ENCODE measurements around the gene PPIL1.
A peak's percentile ranks its signal among the peaks of the same experiment; 100 is the strongest.

PPIL1 gene

GRCh38 chr6:36888654-36889481 is 14.3 kb upstream of the PPIL1 start:
- DNase-seq (ENCODE audit: low spot score): no peak

- no peak for DNase-seq (ENCODE audit: low spot score)
Measured at GRCh38 chr6:36888115-36888643, 13.6 kb upstream of the PPIL1 start.

GRCh38 chr6:36886950-36887618 is 12.5 kb upstream of the PPIL1 start:
- DNase-seq (ENCODE audit: low spot score): no peak

DNA sequence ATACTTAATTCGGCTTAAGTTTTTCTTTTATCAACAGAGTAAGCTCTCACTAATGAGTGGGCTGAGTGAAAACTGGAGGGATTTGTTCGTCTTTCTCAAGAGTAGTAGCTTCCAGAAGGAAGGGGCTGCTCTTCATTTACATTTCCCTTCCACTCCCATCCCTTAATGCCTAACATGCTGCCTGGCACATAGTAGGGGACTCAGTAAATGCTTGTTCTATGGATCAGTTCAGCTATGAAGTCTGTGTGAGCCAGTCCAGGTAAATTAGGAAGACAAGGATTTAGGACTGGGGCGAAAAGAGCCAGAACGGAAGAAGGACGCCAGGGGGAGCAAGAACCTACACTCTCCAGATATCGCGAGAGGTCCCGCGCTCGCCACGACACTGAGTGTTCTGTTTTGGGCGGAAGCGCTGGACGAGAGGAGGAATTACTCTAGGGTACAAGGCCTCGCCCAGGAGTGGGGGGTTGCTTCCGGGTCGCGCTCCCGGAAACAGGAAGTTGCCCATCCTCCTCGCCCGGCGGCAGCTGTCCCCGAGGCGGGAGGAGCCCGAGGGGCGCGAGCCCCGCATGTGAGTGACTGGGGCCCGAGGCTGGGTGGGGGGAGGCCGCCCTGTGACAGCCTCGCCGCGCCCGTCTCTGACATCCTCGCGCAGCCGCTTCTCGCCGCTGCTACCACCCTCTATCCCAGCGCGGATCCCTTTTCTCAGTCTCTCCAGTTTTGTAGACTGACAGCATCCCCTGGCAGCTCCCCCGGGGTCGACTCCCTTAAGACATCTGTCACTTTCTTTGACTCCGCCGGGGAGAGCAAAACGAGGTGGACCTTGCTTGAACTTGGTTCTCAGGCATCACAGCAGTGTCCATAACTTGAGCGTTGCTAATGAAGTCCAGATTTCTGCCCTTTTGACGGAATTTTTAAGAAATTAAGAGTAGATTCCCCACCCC is 11.1 kb upstream of the PPIL1 start, which contains the start of gene C6orf89:
TSS of gene C6orf89 (plus strand) at position 492 of the 941 bp plus-strand sequence. CDS start 13,493 bp downstream, outside the sequence.
- DNase-seq (ENCODE audit: low spot score): peak; percentile 97

DNA sequence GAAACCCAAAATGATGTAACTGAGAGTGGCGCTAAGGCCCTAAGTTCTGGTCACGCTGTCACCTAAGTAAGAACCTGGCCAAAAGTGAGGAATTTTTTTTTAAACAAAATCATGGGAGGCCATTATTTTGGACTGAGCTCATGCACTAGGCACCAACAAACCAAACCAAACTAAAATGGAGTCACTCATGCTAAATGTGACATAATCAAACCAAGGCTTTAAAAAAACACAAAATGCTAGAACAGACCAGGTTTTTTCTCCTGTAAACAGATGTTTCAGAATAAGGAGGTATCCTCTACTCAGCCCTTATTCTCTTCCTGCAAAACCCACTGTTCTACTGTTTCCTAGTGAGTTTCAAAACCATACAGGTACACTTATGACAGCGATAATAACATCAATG is 10.0 kb upstream of the PPIL1 start:
- DNase-seq (ENCODE audit: low spot score): no peak

GRCh38 chr6:36875250-36875633 is 639 bp upstream of the PPIL1 start:
- no peak for DNase-seq (ENCODE audit: low spot score)

GRCh38 chr6:36873612-36874442 is 776 bp downstream of the PPIL1 start:
- DNase-seq (ENCODE audit: low spot score): no peak

GRCh38 chr6:36873115-36873514 is 1.5 kb downstream of the PPIL1 start:
- DNase-seq (ENCODE audit: low spot score): no peak

- no peak for DNase-seq (ENCODE audit: low spot score)
Measured at GRCh38 chr6:36871686-36872085, 2.9 kb downstream of the PPIL1 start.

- DNase-seq (ENCODE audit: low spot score): no peak
Measured at GRCh38 chr6:36867471-36868224, 7.0 kb downstream of the PPIL1 start.

GRCh38 chr6:36865835-36866234 is 8.8 kb downstream of the PPIL1 start:
- DNase-seq (ENCODE audit: low spot score): no peak

GRCh38 chr6:36863670-36864540 is 10.7 kb downstream of the PPIL1 start:
- no peak for DNase-seq (ENCODE audit: low spot score)

DNA sequence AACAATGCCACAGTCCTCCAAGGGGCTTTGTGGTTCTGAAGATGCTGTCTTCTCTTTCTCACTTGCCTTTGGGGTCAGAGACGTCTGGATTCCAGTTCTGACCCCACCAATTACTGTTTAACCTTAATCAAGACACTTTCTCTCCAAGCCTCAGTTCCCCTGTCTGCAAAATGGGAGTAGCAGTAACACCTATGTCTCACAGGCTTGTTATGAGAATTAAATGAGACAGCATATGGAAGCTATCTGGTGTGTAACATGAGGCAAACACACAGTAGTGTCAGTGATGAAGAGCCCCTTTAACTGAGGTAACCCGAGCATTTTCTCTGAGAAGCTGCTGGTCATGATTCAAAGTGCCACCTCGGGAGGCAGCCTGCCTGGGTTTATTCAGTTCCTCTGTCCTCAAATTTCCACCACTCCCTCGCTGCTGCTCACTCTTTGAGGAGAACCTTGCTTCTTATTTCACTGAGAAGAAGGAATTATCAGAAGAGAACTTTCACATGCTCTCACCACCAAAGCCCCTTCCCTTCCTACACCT is 11.7 kb downstream of the PPIL1 start:
- DNase-seq (ENCODE audit: low spot score): no peak

DNA sequence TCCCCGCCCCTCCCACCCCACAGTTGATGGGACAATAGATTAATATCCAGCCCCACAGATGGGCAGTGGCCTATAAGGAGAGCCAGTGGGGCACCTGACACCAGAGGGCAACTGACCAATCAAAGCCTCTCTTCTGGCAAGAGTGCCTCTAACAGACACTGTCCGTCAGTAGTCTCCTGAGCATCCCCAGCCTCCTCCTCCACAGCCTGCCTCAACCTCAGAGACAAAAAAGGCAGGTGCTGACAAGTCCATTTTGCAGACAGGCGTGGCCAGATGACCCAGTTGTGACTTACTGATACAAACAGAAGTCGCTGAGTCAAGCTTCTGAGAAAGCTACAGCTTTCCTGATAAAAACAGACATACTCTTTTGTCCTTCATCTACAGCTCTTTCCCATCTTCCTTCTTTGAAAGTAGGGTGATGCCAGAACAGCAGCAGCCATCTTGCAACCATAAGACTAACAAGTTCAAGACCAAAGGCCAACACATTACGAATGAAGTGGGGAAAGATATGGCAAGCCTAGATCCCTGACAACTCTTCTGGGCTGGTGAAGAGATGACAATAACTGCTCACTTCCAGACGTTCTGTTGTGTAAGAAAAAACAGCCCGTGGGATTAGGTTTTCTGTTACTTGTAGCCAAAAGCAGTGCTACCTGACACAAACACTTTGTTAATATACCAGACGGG is 12.3 kb downstream of the PPIL1 start:
- no peak for DNase-seq (ENCODE audit: low spot score)

GRCh38 chr6:36860126-36860525 is 14.5 kb downstream of the PPIL1 start:
- DNase-seq (ENCODE audit: low spot score): no peak

GRCh38 chr6:36858407-36858981 is 16.1 kb downstream of the PPIL1 start:
- no peak for DNase-seq (ENCODE audit: low spot score)

GRCh38 chr6:36857325-36857724 is 17.3 kb downstream of the PPIL1 start:
- no peak for DNase-seq (ENCODE audit: low spot score)

DNA sequence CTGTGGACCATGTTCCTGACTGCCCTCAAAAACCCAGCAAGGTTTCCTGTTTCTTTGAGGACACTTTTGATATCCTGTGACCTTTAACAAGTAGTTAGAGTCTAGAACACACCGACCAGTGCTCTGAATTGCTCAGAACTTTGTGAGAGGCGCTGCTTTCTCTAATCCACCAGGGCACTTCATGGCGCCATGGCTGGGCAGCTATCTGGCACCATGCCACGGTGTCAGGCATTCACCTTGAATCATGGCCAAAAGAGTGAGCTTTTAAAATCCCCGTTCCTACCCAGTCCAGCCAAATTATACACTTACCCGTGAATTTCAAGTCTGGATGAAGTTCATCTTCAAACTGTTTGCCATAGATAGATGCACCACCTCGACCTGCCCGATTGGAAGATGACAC is 18.3 kb downstream of the PPIL1 start:
- DNase-seq (ENCODE audit: low spot score): no peak

Data from left forelimb (tissue), 1 donor.